Neural progenitor cell (in vitro differentiated cells): ENCODE results near the gene EMP1.

Experiments used
- CTCF ChIP-seq: fragments of 200-600 bp; sonication (generic); IDR thresholded peaks from 2 replicates; pipeline ENCODE4 v1.5.1; 2017; ENCODE audit warnings: antibody characterized with exemption, mild to moderate bottlenecking
- EZH2 ChIP-seq: fragments of 200-600 bp; sonication (generic); IDR thresholded peaks from 2 replicates; pipeline ENCODE4 v1.6.1; 2017; ENCODE audit warnings: antibody characterized with exemption, mild to moderate bottlenecking, moderate library complexity
- EZH2phosphoT487 ChIP-seq: fragments of 200-600 bp; sonication (generic); IDR thresholded peaks from 2 replicates; pipeline ENCODE4 v1.6.1; 2017; ENCODE audit warnings: antibody characterized with exemption

DNA sequence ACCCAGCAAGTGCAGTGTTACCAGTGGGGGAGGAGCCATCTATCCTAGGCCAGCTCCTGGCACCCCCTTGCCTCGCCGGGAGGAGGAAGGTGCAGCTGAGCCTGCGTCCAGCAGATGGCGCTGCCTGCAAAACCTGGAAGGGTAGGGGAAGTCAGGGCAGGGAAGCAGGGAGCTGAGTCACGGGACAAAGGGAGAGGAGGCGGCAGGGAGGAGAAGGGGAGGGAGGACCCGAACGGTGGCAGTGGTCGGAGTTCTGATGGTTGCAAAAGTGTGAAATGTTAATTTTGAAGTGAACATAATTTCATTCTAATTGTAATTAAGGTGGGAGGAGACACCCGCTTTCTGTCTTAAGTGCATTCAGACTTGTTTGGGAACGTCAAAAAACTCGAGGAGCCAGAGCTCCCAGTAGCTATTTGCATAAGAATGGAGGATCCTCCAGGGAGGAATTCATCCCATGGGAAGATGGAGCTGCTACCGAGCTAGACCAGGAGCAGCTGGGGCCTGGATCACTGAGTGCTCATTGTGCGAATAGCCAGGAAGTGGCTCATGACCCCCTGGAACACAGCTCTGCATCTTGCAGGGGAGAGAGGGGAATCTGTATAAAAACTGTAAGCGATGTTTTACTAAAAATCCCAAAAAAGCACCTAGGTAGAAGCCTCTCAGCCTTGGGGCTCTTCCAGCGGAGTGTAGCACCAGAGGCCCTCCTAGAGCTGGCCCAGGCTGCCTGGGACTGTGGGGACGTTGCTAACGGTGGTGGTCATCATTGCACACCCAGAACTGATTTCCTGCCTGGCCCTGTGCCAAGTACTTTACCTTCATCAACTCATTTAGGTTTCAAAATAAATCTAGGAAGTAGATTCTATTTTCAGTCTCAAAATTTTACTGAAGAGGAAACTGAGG, 59.5 kb downstream of the EMP1 start:
- TF ChIP-seq CTCF (peak; percentile 100), EZH2phosphoT487 (no peak), EZH2 (no peak)
